HEK293 (cell line): ENCODE results near the gene KRT9.

Experiments used
- GFI1B ChIP-seq: fragments of 450-650 bp; formaldehyde crosslinking; IDR thresholded peaks from 2 replicates; pipeline ENCODE4 v1.5.1; 2016; ENCODE audit warnings: missing biosample characterization, missing genetic modification characterization
- IKZF3 ChIP-seq: fragments of 450-650 bp; IDR thresholded peaks from 2 replicates; pipeline ENCODE4 v1.5.0; 2018; ENCODE audit warnings: missing biosample characterization, mild to moderate bottlenecking, missing genetic modification characterization, moderate library complexity
- KLF16 ChIP-seq: fragments of 450-650 bp; formaldehyde crosslinking; IDR thresholded peaks from 2 replicates; pipeline ENCODE4 v1.5.1; 2017; ENCODE audit warnings: missing biosample characterization, missing genetic modification characterization
- KLF7 ChIP-seq: fragments of 450-650 bp; formaldehyde crosslinking; IDR thresholded peaks from 2 replicates; pipeline ENCODE4 v1.5.1; 2016; ENCODE audit warnings: missing biosample characterization, missing genetic modification characterization, borderline replicate concordance
- KLF9 ChIP-seq: fragments of 450-650 bp; formaldehyde crosslinking; IDR thresholded peaks from 2 replicates; pipeline ENCODE4 v1.5.1; 2016; ENCODE audit warnings: missing biosample characterization, missing genetic modification characterization, low read depth
- MYNN ChIP-seq: fragments of 450-650 bp; formaldehyde crosslinking; IDR thresholded peaks from 2 replicates; pipeline ENCODE4 v1.5.1; 2016; ENCODE audit warnings: missing biosample characterization, missing genetic modification characterization, borderline replicate concordance
- PRDM1 ChIP-seq: fragments of 450-650 bp; formaldehyde crosslinking; IDR thresholded peaks from 2 replicates; pipeline ENCODE4; 2016; ENCODE audit warnings: missing biosample characterization, missing genetic modification characterization
- TCF7L2 ChIP-seq: IDR thresholded peaks from 2 replicates; pipeline ENCODE4 v1.6.1; 2011; ENCODE audit warnings: low read depth, mild to moderate bottlenecking, inconsistent platforms, low read length, moderate library complexity, borderline replicate concordance
- TRIM28 ChIP-seq: IDR thresholded peaks from 2 replicates; pipeline ENCODE4 v1.6.1; 2011; ENCODE audit warnings: low read length, control low read depth, borderline replicate concordance
- ZBTB1 ChIP-seq: fragments of 450-650 bp; formaldehyde crosslinking; IDR thresholded peaks from 2 replicates; pipeline ENCODE4 v1.5.1; 2016; ENCODE audit warnings: missing biosample characterization, missing genetic modification characterization
- ZBTB17 ChIP-seq: fragments of 450-650 bp; formaldehyde crosslinking; IDR thresholded peaks from 2 replicates; pipeline ENCODE4 v1.5.1; 2016; ENCODE audit warnings: missing biosample characterization, missing genetic modification characterization
- ZBTB21 ChIP-seq: fragments of 450-650 bp; formaldehyde crosslinking; IDR thresholded peaks from 2 replicates; pipeline ENCODE4 v1.5.1; 2017; ENCODE audit warnings: missing biosample characterization, missing genetic modification characterization
- ZFP3 ChIP-seq: fragments of 450-650 bp; formaldehyde crosslinking; IDR thresholded peaks from 2 replicates; pipeline ENCODE4 v1.5.1; 2016; ENCODE audit warnings: low read depth, missing biosample characterization, missing genetic modification characterization
- ZFP41 ChIP-seq: fragments of 450-650 bp; formaldehyde crosslinking; IDR thresholded peaks from 2 replicates; pipeline ENCODE4 v1.5.1; 2016; ENCODE audit warnings: missing biosample characterization, missing genetic modification characterization, borderline replicate concordance
- ZNF16 ChIP-seq: fragments of 450-650 bp; formaldehyde crosslinking; IDR thresholded peaks from 2 replicates; pipeline ENCODE4 v1.5.1; 2016; ENCODE audit warnings: low read depth, missing biosample characterization, missing genetic modification characterization
- ZNF175 ChIP-seq: fragments of 450-650 bp; formaldehyde crosslinking; IDR thresholded peaks from 2 replicates; pipeline ENCODE4 v1.5.1; 2016; ENCODE audit warnings: missing biosample characterization, missing genetic modification characterization
- ZNF302 ChIP-seq: fragments of 450-650 bp; formaldehyde crosslinking; IDR thresholded peaks from 2 replicates; pipeline ENCODE4 v1.5.1; 2016; ENCODE audit warnings: missing biosample characterization, missing genetic modification characterization, low read depth
- ZNF324 ChIP-seq: fragments of 450-650 bp; formaldehyde crosslinking; IDR thresholded peaks from 2 replicates; pipeline ENCODE4 v1.5.1; 2016; ENCODE audit warnings: missing biosample characterization, missing genetic modification characterization
- ZNF350 ChIP-seq: fragments of 450-650 bp; formaldehyde crosslinking; IDR thresholded peaks from 2 replicates; pipeline ENCODE4 v1.5.0; 2017; ENCODE audit warnings: missing biosample characterization, mild to moderate bottlenecking, missing genetic modification characterization
- ZNF391 ChIP-seq: fragments of 450-650 bp; formaldehyde crosslinking; IDR thresholded peaks from 2 replicates; pipeline ENCODE4 v1.5.1; 2016; ENCODE audit warnings: low read depth, missing biosample characterization, missing genetic modification characterization, borderline replicate concordance
- ZNF501 ChIP-seq: fragments of 450-650 bp; formaldehyde crosslinking; IDR thresholded peaks from 2 replicates; pipeline ENCODE4 v1.5.1; 2016; ENCODE audit warnings: missing biosample characterization, missing genetic modification characterization
- ZNF600 ChIP-seq: fragments of 450-650 bp; formaldehyde crosslinking; IDR thresholded peaks from 2 replicates; pipeline ENCODE4 v1.5.1; 2016; ENCODE audit warnings: missing biosample characterization, missing genetic modification characterization
- ZNF660 ChIP-seq: fragments of 450-650 bp; IDR thresholded peaks from 2 replicates; pipeline ENCODE4 v1.5.1; 2018; ENCODE audit warnings: missing biosample characterization, mild to moderate bottlenecking, missing genetic modification characterization
- ZNF707 ChIP-seq: fragments of 450-650 bp; formaldehyde crosslinking; IDR thresholded peaks from 2 replicates; pipeline ENCODE4 v1.5.1; 2016; ENCODE audit warnings: missing biosample characterization, missing genetic modification characterization
- ZNF76 ChIP-seq: fragments of 450-650 bp; formaldehyde crosslinking; IDR thresholded peaks from 2 replicates; pipeline ENCODE4; 2016; ENCODE audit warnings: low read depth, missing biosample characterization, missing genetic modification characterization, borderline replicate concordance
- ZSCAN23 ChIP-seq: fragments of 450-650 bp; formaldehyde crosslinking; IDR thresholded peaks from 2 replicates; pipeline ENCODE4 v1.5.1; 2016; ENCODE audit warnings: missing biosample characterization, missing genetic modification characterization
- TF ChIP-seq, protein P1 (sequence below): sonication (generic); formaldehyde crosslinking; IDR thresholded peaks from 2 replicates; pipeline ENCODE4 v1.8.1; 2022; ENCODE audit warnings: mild to moderate bottlenecking, moderate library complexity, missing genetic modification reagents
- TF ChIP-seq, protein P2 (sequence below): fragments of 450-650 bp; formaldehyde crosslinking; IDR thresholded peaks from 2 replicates; pipeline ENCODE4 v1.5.1; 2017; ENCODE audit warnings: missing biosample characterization, missing genetic modification characterization
- TF ChIP-seq, protein P3 (sequence below): fragments of 450-650 bp; formaldehyde crosslinking; IDR thresholded peaks from 2 replicates; pipeline ENCODE4 v1.5.1; 2016; ENCODE audit warnings: missing biosample characterization, missing genetic modification characterization
- TF ChIP-seq, protein P4 (sequence below): fragments of 450-650 bp; formaldehyde crosslinking; IDR thresholded peaks from 2 replicates; pipeline ENCODE4 v1.5.1; 2016; ENCODE audit warnings: missing biosample characterization, missing genetic modification characterization
- TF ChIP-seq, protein P5 (sequence below): fragments of 450-650 bp; formaldehyde crosslinking; optimal IDR thresholded peaks from 2 replicates; pipeline ENCODE3; 2016; ENCODE audit warnings: missing biosample characterization, mild to moderate bottlenecking, missing genetic modification characterization
- TF ChIP-seq, protein P6 (sequence below): fragments of 450-650 bp; IDR thresholded peaks from 2 replicates; pipeline ENCODE4 v1.5.1; 2018; ENCODE audit warnings: missing biosample characterization, mild to moderate bottlenecking, missing genetic modification characterization

KRT9 gene

DNA sequence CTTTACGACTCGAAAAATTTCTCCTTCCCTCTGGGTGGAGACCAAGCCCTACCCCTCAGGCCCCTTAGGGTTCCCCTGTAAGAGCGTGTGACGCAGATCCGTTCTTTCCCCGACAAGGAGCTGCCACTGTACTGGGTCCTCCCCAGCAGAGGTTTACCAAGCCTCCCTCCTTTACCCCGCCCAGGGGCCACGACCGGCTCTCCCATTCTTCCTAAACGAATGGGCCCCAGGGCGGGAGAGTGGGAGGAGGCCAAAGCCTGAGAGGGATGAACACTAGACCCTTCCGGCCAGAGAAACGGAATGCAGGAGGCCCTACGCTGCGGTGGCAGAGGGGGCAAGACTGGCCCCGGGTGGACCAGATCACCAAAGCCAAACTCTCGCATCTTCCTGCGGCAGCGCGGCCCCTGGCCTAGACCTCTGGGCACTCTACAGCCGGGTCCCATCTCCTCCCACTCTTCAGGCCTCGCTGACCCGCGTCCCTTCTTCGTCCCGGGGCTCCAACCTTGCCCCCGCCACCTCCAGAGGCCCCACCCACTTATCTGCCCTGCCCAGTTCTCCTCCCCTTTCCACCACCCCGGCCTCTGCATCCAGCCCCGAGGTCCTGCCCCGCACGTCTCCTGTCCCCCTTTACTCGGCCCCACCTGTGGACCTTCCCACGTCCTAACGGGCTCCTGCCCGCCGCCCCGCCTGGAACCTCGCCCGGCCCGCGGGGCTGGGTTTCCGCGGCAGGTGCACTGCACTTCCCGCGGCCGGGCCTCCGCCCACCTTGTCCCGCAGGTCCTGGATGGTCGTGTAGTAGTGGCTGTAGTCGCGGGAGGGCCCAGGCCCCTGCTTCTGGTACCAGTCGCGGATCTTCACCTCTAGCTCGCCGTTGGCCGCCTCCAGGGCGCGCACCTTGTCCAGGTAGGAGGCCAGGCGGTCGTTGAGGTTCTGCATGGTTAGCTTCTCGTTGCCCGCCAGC, 44.5 kb downstream of the KRT9 start (continued):
- no peak for TF ChIP-seq ZSCAN23
- no peak for TF ChIP-seq GFI1B (tag by site-specific recombination)
- TF ChIP-seq ZFP3 = no peak
- TF ChIP-seq KLF7 (tag by site-specific recombination) = peak; percentile 74; the same call in 1 of the 2 replicates
- TF ChIP-seq ZNF302 (tag by site-specific recombination) = no peak
- TF ChIP-seq, protein P1, sequence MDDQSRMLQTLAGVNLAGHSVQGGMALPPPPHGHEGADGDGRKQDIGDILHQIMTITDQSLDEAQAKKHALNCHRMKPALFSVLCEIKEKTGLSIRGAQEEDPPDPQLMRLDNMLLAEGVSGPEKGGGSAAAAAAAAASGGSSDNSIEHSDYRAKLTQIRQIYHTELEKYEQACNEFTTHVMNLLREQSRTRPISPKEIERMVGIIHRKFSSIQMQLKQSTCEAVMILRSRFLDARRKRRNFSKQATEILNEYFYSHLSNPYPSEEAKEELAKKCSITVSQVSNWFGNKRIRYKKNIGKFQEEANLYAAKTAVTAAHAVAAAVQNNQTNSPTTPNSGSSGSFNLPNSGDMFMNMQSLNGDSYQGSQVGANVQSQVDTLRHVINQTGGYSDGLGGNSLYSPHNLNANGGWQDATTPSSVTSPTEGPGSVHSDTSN = no peak
- TF ChIP-seq ZNF660 (tag by site-specific recombination) = no peak
- no peak; the same call in 1 of the 2 replicates for TF ChIP-seq ZBTB17 (tag by site-specific recombination)
- no peak for TF ChIP-seq ZNF391 (tag by site-specific recombination)
- no peak for TF ChIP-seq ZNF175 (tag by site-specific recombination)
- no peak for TF ChIP-seq MYNN (tag by site-specific recombination)
- no peak for TF ChIP-seq ZBTB21
- no peak for TF ChIP-seq ZNF324 (tag by site-specific recombination)
- peak; percentile 64; the same call in 1 of the 2 replicates for TF ChIP-seq KLF16 (tag by site-specific recombination)
- no peak for TF ChIP-seq ZBTB1 (tag by site-specific recombination)
- TF ChIP-seq ZNF350 (tag by site-specific recombination) = no peak
- TF ChIP-seq ZFP41 (tag by site-specific recombination) = no peak
- no peak for TF ChIP-seq TCF7L2
- TF ChIP-seq, protein P2, sequence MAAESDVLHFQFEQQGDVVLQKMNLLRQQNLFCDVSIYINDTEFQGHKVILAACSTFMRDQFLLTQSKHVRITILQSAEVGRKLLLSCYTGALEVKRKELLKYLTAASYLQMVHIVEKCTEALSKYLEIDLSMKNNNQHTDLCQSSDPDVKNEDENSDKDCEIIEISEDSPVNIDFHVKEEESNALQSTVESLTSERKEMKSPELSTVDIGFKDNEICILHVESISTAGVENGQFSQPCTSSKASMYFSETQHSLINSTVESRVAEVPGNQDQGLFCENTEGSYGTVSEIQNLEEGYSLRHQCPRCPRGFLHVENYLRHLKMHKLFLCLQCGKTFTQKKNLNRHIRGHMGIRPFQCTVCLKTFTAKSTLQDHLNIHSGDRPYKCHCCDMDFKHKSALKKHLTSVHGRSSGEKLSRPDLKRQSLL (tag by site-specific recombination) = no peak
- TF ChIP-seq ZNF707 (tag by site-specific recombination) = no peak
- peak; percentile 53; the same call in 1 of the 2 replicates for TF ChIP-seq ZNF600 (tag by site-specific recombination)
- TF ChIP-seq IKZF3 = peak; percentile 45
- TF ChIP-seq, protein P3, sequence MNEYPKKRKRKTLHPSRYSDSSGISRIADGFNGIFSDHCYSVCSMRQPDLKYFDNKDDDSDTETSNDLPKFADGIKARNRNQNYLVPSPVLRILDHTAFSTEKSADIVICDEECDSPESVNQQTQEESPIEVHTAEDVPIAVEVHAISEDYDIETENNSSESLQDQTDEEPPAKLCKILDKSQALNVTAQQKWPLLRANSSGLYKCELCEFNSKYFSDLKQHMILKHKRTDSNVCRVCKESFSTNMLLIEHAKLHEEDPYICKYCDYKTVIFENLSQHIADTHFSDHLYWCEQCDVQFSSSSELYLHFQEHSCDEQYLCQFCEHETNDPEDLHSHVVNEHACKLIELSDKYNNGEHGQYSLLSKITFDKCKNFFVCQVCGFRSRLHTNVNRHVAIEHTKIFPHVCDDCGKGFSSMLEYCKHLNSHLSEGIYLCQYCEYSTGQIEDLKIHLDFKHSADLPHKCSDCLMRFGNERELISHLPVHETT (tag by site-specific recombination) = no peak
- TF ChIP-seq, protein P4, sequence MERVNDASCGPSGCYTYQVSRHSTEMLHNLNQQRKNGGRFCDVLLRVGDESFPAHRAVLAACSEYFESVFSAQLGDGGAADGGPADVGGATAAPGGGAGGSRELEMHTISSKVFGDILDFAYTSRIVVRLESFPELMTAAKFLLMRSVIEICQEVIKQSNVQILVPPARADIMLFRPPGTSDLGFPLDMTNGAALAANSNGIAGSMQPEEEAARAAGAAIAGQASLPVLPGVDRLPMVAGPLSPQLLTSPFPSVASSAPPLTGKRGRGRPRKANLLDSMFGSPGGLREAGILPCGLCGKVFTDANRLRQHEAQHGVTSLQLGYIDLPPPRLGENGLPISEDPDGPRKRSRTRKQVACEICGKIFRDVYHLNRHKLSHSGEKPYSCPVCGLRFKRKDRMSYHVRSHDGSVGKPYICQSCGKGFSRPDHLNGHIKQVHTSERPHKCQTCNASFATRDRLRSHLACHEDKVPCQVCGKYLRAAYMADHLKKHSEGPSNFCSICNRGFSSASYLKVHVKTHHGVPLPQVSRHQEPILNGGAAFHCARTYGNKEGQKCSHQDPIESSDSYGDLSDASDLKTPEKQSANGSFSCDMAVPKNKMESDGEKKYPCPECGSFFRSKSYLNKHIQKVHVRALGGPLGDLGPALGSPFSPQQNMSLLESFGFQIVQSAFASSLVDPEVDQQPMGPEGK (tag by site-specific recombination) = peak; percentile 92; the same call in 1 of the 2 replicates
- no peak for TF ChIP-seq ZNF76
- TF ChIP-seq PRDM1 (tag by site-specific recombination) = no peak
- peak; percentile 93 for TF ChIP-seq KLF9 (tag by site-specific recombination)
- TF ChIP-seq, protein P5, sequence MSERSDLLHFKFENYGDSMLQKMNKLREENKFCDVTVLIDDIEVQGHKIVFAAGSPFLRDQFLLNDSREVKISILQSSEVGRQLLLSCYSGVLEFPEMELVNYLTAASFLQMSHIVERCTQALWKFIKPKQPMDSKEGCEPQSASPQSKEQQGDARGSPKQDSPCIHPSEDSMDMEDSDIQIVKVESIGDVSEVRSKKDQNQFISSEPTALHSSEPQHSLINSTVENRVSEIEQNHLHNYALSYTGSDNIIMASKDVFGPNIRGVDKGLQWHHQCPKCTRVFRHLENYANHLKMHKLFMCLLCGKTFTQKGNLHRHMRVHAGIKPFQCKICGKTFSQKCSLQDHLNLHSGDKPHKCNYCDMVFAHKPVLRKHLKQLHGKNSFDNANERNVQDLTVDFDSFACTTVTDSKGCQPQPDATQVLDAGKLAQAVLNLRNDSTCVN (tag by site-specific recombination) = no peak
- no peak; the same call in 1 of the 2 replicates for TF ChIP-seq ZNF501 (tag by site-specific recombination)
- TF ChIP-seq, protein P6, sequence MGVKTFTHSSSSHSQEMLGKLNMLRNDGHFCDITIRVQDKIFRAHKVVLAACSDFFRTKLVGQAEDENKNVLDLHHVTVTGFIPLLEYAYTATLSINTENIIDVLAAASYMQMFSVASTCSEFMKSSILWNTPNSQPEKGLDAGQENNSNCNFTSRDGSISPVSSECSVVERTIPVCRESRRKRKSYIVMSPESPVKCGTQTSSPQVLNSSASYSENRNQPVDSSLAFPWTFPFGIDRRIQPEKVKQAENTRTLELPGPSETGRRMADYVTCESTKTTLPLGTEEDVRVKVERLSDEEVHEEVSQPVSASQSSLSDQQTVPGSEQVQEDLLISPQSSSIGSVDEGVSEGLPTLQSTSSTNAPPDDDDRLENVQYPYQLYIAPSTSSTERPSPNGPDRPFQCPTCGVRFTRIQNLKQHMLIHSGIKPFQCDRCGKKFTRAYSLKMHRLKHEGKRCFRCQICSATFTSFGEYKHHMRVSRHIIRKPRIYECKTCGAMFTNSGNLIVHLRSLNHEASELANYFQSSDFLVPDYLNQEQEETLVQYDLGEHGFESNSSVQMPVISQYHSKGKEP (tag by site-specific recombination) = no peak
- TF ChIP-seq TRIM28 = no peak
- no peak for TF ChIP-seq ZNF16 (tag by site-specific recombination)
